ENCODE results near the gene ADTRP.

The ADTRP gene, protein sequence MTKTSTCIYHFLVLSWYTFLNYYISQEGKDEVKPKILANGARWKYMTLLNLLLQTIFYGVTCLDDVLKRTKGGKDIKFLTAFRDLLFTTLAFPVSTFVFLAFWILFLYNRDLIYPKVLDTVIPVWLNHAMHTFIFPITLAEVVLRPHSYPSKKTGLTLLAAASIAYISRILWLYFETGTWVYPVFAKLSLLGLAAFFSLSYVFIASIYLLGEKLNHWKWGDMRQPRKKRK

DNA sequence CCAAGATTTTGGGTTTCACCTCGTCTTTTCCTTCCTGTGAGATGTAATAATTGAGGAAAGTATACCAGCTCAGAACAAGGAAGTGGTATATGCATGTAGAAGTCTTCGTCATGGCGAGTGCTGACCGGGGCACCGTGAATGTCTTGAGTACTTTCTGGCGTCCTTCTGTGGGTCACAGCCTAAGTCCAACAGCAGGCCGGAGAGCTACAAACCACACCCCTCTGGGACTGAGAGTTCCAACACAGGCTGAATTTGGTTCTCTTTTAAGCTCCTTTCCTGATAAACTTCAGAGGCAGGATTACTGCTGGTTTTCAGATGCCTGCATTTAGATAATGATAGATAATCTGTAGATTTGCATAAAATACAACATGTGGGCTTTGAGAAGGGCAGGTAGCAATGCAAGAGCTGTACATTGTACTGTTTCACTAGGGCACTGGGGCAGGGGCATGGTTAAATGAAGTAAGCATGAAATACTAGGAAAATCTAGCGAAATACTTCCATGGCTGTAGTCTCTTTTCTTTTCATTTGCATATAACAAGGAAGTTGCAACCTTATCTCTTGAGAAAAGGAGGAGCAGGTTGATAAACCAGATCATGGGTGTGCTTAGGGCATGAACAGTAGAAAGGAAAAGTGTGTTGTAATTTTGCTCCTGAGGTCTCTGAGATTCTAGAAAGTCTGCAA, at the start of gene ADTRP:
TSS of gene ADTRP (minus strand) at position 156 of the 681 bp plus-strand sequence. CDS start at position 112, 44 bp downstream.
- peak; percentile 42 to 76 for DNase-seq

DNA sequence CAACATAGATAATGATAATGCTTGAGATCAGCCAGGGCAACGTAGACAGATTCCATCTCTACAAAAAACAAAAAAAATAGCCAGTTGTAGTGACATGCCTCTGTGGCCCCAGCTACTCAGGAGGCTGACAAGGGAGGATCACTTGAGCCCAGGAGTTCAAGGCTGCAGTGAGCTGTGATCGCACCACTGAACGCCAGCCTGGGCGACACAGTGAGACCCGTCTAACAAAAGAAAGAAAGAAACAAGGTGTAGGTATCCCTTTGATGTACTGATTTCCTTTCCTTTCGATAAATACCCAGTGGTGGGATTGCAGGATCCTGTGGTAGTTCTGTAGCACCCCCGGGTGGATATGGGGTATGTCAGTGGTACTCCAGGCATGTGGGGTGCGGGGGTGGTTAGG, 48.2 kb upstream of the ADTRP start:
- no peak for DNase-seq

DNA sequence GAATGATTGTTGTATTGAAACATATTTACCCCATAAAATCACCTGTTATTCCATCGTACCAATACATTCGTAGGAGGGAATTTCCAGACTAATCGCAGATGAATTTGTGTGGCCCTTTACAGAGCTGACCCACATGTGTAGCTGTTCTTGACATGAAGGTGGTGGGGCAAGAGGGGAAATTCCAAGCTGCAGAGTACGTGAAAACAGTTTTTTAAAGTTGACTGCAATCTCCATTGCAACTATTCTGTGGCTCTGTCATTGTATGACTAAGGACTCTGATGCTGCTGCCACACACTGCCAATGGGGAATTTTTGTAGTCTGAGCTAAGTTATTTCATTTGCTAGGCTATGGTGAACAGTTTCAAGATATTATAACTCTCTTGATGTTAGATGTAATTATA, 46.4 kb upstream of the ADTRP start:
- peak; percentile 92 to 93 for DNase-seq

DNA sequence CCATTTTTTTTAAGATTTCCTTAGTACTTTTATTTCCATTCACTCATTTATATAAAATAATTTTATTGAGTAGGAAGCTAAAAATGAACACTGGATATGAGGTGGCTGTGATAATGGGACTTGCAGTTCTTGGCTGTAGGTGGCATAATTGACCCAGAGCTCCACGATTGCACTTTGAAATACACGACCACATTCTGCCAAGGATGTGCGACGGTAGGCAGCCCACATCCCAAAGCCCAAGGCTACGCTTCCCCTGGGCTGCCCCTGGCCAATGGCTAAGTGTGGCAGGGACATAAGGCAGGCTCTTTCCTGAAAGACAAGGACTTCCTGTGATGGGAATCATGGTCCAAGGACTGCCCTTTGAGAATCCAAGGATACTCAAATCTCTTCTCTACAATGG, 43.7 kb upstream of the ADTRP start:
- DNase-seq = no peak

DNA sequence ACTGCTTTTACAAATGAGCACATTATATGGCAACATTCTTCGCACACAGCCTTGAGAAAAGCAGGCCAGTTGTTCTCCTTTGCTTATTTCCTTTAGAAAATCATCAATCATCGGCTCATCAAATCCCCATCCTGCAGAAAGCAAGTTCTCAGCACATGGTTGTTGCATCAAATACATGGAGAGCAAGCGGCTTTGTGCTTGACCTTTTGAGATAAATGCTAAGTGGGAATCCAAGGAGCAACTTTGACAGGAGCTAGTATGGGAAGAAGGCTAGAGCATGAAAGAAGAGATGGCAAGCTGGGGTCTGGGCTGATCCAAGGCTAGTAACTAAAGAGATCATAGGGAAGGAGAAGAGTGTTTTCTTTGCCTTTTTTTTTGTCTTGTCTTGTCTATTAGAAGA, 43.2 kb upstream of the ADTRP start:
- DNase-seq = no peak

DNA sequence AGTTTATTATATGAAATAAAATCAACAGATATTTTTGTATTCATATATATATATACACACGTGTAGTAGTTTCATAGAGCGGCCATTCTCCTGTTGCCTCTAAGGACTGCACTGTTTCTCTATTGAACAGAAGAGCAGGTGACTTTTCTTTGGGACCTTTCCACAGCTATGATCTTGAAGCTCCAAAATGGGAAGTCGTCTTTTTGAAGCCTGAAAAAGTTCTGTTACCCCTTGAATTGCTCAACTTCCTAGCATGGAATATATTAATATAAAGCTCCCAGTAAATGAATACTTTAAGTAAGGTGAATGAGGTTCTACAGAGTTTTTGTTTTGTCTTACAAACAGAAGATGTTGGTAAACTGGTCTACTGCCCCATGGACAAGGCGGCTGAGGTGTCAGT, 42.2 kb upstream of the ADTRP start:
- DNase-seq = peak in 1 of 2 donors; percentile 31

DNA sequence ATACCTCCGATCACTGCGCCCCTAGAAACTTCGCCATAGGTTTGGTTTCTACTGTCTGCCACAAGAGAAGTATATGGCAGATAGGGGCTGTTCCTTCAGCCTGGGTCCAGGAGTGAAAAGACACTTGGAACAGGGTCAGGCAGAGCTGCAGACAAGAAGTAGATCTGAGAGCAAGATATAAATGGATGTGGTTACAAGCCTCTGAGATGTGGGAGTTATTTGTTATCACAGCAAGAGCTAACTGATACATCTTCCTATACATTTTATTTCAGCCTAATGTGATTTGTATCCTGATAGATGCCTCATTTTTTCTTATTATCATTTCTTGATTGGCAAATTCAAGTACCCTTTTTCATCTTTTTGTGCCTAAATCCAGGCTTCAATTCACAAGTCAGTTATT, 40.9 kb upstream of the ADTRP start:
- no peak for DNase-seq

DNA sequence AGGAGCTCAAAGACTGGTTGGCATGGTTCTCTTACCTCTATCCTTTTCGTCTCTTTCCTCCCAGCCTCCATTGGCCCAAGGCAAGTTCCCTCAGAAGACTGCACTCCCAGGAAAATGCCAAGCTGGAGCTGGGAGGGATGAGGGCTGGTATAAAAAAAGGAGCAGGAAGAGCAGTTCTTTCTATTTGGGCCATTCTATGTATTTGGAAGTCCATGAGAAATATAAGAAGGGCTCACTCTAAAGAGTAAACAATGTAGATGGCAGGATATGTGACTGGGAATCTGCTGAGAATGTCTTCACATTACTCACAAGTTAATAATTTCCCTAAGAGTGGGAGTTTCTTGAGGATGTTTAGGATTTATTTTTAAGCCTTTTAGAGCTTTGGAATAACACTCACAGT, 36.6 kb upstream of the ADTRP start:
- no peak for DNase-seq

DNA sequence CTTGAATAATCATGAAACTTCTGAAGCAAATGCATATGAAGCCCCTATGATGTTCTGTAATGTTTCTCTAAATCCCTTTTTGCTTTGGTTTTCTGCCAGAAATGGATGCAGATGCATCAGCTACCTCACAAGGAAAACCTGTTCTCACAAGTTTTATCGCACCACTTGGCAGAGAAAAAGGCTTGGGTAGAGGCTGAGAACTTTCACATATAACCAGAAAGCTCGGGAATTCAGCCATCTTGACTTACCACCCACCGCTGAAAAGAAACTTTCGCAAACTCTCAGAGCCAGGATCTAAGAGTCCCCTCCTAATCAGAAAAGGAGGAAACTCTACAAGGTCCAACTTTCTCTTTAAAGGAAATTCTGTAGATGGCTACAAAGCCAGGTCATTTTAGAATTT, 36.2 kb upstream of the ADTRP start:
- no peak for DNase-seq

DNA sequence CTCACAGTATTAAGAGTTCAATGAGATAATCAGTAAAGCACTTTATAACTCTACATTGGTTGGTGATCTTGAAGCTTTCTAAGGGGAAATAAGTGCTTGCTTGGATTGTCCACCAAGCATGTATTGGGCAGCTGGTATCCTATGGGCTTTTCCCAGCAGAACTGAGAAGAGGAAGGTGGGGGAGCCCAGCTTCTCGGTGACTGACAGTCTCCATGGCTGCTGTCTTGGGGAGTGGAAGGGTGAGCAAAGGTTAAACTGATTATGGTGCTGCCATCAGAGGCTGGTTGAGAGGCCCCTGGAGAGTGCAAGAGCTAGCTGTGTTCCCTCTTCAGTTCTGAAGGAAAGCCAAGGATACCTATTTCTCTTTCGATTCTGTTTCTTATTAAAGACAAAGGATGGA, 35.5 kb upstream of the ADTRP start:
- peak; percentile 66 to 87 for DNase-seq

DNA sequence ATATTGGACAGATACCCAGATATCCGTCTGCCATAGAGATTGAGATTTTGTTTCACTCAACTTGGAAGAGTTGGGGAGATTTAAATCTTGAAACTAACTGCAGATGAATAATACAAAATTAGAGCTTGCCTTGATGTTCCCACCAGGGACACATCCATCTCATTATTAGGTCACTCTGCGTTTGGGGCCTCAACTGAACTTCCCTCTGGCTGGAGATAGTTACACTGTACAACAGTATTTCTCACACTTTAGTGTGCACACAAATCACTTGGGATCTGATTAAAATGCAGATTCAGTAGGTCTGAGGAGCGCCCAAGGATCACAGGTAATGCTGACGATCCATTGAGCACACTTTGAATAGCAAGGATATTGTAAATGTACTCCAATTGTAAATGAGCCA, 35.0 kb upstream of the ADTRP start:
- DNase-seq = no peak

DNA sequence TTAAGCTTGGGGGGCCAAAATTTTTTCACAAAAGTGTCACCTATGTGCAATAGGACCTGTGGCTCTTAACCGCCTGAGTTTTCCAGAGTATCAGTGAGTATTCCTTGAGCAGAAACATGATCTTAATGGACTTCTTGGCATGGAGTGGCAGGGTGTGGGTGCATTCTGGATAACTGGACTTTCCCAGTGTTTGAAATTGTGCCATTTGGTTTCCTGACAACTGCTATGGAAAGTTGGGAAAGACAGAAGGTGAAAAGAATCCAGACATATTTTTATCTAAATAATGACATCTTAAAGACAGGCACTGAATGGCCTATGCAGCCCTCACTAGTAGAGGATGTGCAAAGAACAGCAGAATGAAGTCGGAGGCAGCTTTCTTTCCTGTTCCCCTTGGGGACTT, 34.3 kb upstream of the ADTRP start:
- DNase-seq = no peak

DNA sequence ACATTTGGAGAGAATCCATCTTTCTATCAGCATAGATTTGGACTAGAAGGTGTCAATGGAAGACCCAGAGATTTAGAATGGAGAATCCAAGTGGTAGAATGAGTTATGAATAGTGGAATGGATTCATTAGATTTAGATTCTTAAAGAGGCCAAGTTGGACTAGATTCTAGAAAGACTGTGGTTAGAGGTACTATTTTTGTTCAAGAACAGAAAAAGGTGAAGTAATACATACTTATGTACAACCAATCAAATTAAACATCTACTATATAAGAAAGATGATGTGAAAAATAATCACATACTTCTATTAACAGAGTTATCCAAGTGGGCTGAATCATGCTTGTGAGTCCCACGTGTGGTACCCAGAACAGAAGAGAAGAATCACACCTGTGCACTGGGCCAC, 33.8 kb upstream of the ADTRP start:
- no peak for DNase-seq

DNA sequence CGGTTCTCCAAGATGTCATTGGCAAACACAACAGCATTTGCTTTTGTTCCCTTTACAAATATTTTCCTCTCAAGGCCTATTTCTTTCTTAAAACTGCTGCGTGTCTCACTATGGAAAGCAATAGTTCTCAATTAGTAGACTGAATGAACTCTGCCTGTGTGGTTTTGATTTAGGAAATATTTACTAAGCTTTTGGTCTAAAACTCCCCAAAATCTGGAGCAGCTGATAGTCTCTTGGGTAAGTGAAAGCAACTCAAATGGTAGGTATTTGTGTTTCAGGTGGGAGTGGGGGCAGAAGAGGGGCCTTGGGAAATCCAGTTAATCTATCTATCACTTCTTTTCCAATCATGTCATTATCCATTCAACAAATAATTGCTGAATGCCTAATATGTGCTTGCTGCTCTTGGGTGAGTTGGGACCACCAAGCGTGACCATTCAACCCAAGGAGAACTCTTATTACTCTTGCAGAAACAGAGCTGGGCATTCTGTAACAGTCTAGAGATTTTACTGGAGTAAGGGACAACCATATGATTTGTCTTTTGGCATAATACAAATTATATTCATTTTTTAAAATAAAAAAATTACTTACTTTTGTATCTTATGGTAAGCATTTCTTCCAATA, 33.2 kb upstream of the ADTRP start:
- DNase-seq = no peak

DNA sequence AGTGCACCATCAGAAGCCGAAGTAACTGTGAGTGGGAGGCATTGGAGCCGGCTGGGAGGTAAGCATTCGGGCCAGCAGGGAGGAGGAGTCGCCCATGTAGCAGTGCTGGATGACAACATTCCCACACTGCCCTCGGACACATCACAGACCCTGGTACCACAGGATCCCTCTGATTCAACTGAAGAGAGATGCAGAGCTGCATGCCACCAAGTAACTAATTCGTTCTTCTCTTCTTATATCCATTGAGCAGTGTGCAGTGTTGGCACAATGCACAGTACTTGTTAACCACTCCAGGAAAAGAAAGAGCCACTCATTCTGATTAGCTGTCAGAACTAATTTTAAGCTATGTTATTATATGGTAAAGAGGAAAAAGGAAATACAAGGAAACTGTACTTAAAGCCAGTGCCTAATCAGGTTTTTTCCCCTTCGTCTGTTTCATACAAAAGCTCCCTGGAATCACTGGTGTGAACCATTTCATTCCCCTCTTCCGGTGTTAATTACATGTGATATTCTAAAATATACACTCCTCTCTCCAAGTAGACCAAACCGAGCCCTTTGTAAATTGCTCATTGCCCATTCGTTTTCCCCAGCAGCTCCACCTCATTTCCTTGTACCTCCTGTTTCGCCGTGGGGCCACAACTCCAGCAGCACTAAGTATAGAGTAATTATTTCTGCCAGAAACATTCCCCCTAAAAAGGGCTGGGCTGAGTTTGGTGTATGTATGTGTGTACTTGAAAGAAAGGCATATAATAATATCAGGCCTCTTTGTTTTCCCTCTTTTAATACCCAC, 32.4 kb upstream of the ADTRP start:
- no peak for DNase-seq

DNA sequence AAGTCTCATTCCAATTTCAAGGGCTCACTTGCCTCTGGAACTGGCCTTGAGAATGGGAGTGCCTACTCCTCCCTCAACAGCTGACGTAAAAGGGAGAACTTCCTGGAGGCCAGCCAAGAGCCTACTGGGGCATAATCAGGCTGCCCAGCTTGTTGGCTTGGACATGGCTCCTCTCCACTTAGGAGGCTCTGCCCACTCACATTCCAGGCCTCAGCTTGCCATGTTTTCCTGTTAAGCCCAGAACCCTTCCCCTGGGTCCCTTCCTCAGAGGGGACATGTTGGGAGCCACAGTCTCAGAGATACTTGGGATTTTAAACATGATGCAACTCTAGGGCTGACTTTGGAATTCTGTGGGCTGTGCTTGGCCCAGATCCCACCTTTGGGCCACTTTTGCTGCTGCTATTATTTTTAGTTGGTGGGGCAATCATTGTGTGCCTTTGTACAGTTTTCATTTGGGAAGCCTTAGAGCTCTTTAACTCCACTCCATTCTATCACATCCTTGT, 31.5 kb upstream of the ADTRP start:
- DNase-seq = no peak

DNA sequence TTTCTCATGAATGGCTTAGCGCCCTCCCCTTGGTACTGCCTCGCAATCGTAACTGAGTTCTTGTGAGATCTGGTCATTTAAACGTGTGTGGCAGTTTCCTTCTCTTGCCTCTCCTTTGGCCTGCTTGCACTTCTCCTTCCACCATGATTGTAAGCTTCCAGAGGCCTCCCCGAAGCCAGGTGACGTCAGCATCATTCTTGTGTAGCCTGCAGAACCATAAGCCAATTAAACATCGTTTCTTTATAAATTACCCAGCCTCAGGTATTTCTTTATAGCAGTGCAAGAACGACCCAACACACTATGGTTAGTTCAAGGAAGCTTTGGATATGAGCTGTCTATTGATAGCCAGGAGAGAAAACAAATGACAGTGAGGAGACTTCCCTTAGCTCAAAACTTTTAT, 29.5 kb upstream of the ADTRP start:
- no peak for DNase-seq

DNA sequence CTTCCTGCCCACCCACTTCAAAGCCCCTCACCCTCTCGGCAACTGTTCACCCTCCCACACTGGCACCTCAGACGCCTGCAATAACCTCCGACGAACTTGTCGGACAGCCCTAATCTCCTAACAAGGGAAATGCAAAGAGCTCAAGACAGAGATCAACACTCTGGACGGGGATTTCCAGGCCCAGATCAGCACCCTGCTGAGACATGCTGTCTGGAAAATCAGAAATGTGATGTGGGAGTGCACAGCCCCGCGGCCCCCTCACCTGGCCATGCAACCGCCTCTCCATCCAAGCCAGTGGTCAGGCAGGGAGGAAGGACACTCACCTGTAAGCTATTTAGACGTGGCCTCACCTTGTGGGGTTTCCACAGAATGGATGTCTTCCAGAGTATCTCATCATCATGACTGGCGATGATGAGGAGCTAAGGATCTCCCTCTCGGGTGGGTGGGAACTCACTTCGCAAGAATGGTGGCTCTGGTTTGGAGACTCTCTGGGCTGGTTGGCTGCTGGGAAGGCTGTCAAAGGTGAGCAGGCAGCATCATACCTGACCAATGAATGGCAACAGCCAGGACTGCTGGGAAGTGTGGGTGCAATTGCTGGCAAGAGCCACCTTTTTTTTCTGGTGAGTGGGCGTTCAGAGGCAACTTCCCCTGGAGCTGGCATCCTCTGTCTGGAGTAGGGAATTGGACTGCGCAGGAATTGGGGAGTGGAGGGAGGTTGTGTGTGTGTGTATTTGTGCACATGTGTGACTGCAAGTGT, 28.1 kb upstream of the ADTRP start:
- no peak for DNase-seq

DNA sequence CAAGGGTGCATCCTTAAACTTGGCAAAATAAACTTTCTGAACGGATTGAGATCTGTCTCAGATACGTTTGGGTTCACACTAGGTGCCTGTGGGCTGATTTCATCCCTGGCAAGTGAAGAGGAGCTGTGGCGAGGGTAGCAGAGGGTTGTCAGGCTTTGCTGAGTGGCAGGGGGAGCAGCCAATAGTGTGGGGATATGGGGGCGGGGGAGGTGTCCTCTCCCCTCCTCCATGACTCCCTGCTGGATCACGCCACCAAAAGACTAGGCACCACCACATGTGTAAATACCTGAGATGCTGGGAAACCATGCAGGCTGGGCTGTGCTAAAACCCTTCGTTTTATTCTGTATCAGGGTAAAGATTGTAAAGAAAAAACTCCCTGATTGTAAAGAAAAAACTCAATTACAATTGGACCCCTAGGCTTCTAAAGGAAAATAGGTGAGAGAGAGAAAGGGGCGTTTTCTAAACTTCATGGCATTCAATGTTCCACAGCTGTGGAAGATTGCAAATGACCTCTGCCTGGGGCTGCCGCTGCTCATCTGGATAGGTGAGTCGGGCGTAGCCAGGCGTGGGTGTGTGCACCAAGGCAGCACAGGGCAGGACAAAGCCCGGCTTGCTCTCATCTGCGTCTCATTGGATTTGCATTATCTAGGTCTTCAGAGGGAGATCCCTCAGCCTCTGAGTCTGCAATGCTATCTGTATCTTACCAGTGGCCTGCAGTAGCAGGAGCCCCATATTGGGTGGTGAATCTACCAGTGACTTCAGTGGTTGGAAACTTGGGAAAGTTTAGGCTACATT, 26.9 kb upstream of the ADTRP start:
- DNase-seq = no peak

DNA sequence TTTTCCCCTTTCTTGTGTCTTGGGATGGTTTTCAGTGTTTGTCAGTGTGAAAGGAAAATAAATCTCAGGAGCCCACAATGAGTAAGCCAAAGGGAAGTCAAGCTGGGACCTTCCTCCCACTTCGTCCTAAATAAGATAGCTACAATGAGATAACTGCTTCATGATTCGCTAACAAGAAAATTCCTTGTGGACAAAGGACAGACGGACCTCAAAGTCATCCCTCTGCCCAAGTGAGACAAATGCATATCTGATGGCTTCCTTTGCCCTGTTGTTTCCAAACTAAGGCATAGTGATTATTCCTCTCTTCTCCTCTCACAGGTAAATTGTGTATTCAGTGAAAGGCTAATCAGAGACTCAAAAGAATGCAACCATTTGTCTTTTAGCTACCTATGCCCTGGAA, 26.1 kb upstream of the ADTRP start:
- DNase-seq = no peak

DNA sequence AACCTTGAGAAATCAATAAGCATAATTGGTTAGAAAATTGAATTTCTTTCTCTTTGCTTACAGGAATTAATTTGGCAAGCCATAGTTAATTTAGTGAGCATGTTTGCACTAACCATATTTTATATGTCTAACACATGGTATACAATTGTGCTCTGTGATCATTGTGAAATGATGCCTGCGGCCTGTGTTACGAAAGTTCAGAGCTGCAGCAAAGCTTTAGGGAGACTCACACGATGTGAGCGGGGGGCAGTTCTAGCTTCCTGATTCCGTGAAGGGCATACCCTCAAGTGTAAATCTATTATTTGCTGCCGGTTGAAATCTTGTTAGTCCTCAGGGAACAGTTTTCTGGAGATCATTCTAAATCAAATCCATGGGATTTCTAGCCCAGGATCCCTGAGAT, 25.5 kb upstream of the ADTRP start:
- DNase-seq = peak; percentile 72 to 78

DNA sequence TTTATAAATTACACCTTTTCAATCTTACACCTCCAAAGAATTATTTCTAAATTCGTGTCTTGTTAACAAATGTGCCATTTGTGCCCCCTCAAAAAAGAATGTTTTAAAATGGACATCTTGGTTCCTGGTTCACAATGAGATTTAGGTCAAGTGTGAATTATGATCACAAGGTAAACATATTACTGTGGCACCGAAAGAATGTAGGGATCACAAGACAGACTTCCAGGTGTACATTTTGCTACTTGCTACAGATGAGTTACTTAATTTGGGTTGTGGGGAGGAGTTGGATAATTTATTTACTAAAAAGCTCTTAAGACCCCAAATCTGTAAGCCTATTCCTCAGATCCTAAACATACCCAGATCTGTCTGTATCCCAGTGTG, 25.0 kb upstream of the ADTRP start:
- DNase-seq = no peak
